GM12892 (cell line): ENCODE measurements around the gene PSMD9.
"Not testable (repeated sequence)": the region's sequence is repeated elsewhere in the genome, so short reads cannot be mapped to it uniquely, and the experiment has no call there.

Experiments used
- DNase-seq: peaks from one replicate; pipeline ENCODE4 v3.0.0; 2011; ENCODE audit not compliant: insufficient read length
- FAIRE-seq: peaks from 2 replicates; lab custom pipeline; 2011; peaks lifted over from hg19 to GRCh38; lab: Jason Lieb, UNC
- POLR2A ChIP-seq: IDR thresholded peaks from 2 replicates; pipeline ENCODE4 v1.6.1; 2011; ENCODE audit warnings: low read depth, low read length, control low read depth
- POLR2AphosphoS5 ChIP-seq: IDR thresholded peaks from 2 replicates; pipeline ENCODE4 v1.6.1; 2011; ENCODE audit warnings: low read depth, low read length, control low read depth
- TAF1 ChIP-seq: IDR thresholded peaks from 2 replicates; pipeline ENCODE4 v1.6.1; 2011; ENCODE audit warnings: low read depth, mild to moderate bottlenecking, control low read depth, low read length, borderline replicate concordance

Gene PSMD9

GRCh38 chr12:121911824-121912585, 23.4 kb downstream of the PSMD9 start:
- DNase-seq (no peak), FAIRE-seq (no peak)

GRCh38 chr12:121915841-121916321, 27.3 kb downstream of the PSMD9 start:
- no peak for TF ChIP-seq POLR2AphosphoS5
- TF ChIP-seq TAF1: no peak
- no peak for TF ChIP-seq POLR2A
- FAIRE-seq: no peak
- no peak for DNase-seq

More at GRCh38 chr12:121911824-121912585, 23.4 kb downstream of the PSMD9 start:
- TF ChIP-seq TAF1: no peak
- no peak for TF ChIP-seq POLR2A
- no peak for TF ChIP-seq POLR2AphosphoS5

GRCh38 chr12:121916719-121917118, 28.1 kb downstream of the PSMD9 start:
- no peak for TF ChIP-seq POLR2A
- TF ChIP-seq TAF1: no peak
- TF ChIP-seq POLR2AphosphoS5: no peak
- FAIRE-seq (no peak), DNase-seq (no peak)

GRCh38 chr12:121917950-121918678, 29.5 kb downstream of the PSMD9 start, which contains the start of gene CFAP251:
TSS of gene CFAP251 (plus strand) at chr12:121918592. CDS start at chr12:121921306, 2,714 bp downstream.
- DNase-seq: peak; percentile 96
- peak; percentile 61; the same call in 1 of the 2 replicates for TF ChIP-seq POLR2AphosphoS5
- TF ChIP-seq TAF1: no peak
- no peak; the same call in 1 of the 2 replicates for TF ChIP-seq POLR2A
- peak; percentile 94 for FAIRE-seq

GRCh38 chr12:121918679-121919038, 30.1 kb downstream of the PSMD9 start:
- no peak for FAIRE-seq
- TF ChIP-seq TAF1 (no peak), POLR2AphosphoS5 (no peak), POLR2A (no peak)
- no peak for DNase-seq

GRCh38 chr12:121921066-121921465, 32.5 kb downstream of the PSMD9 start:
- FAIRE-seq (no peak), DNase-seq (no peak)
- no peak for TF ChIP-seq TAF1
- no peak for TF ChIP-seq POLR2AphosphoS5
- no peak for TF ChIP-seq POLR2A

GRCh38 chr12:121925358-121925695, 36.7 kb downstream of the PSMD9 start:
- TF ChIP-seq POLR2A (no peak), TAF1 (no peak), POLR2AphosphoS5 (no peak)
- FAIRE-seq (no peak), DNase-seq (no peak)

- no peak for DNase-seq
- FAIRE-seq: no peak
- TF ChIP-seq TAF1 (no peak), POLR2A (no peak), POLR2AphosphoS5 (no peak)
These were observed 38.5 kb downstream of the PSMD9 start for GRCh38 chr12:121926874-121927706.

GRCh38 chr12:121927813-121928212, 39.2 kb downstream of the PSMD9 start:
- TF ChIP-seq TAF1 (no peak), POLR2AphosphoS5 (no peak), POLR2A (no peak)
- no peak for FAIRE-seq
- no peak for DNase-seq

GRCh38 chr12:121929545-121929944, 41.0 kb downstream of the PSMD9 start:
- not testable (repeated sequence) for FAIRE-seq, DNase-seq

GRCh38 chr12:121930862-121931261, 42.3 kb downstream of the PSMD9 start:
- no peak for FAIRE-seq
- TF ChIP-seq TAF1: no peak
- TF ChIP-seq POLR2AphosphoS5: no peak
- no peak for DNase-seq

GRCh38 chr12:121932176-121932536, 43.6 kb downstream of the PSMD9 start:
- FAIRE-seq (no peak), DNase-seq (no peak)
- TF ChIP-seq TAF1: no peak
- TF ChIP-seq POLR2A: no peak
- no peak for TF ChIP-seq POLR2AphosphoS5
